Left ventricle myocardium inferior (tissue), 1 donor: Measurements from ENCODE around the gene TLR8. TPM values are rescaled to one million over a fixed set of nuclear protein-coding genes. Genes with fewer than 3 reads are reported as not detected.

Experiments used
- DNase-seq: peaks from one replicate; pipeline ENCODE4 v3.0.0-alpha.2; 2020
- H3K27ac ChIP-seq: fragments of 200-600 bp; replicated peaks from 2 replicates; pipeline ENCODE4 v1.8.0; 2021
- H3K27me3 ChIP-seq: fragments of 200-600 bp; 2 replicates; pipeline ENCODE4 v1.8.0; 2021; ENCODE audit warnings: low read depth
- H3K36me3 ChIP-seq: fragments of 200-600 bp; 2 replicates; pipeline ENCODE4 v1.8.0; 2021
- H3K4me1 ChIP-seq: fragments of 200-600 bp; 2 replicates; pipeline ENCODE4 v1.8.0; 2021
- H3K4me3 ChIP-seq: fragments of 200-600 bp; 2 replicates; pipeline ENCODE4 v1.8.0; 2021; ENCODE audit warnings: mild to moderate bottlenecking, moderate library complexity
- H3K9me3 ChIP-seq: fragments of 200-600 bp; replicated peaks from 2 replicates; pipeline ENCODE4 v1.8.0; 2021
- intact Hi-C: fragments of 100-400 bp; cut with micrococcal nuclease; formaldehyde crosslinking; loops from one replicate; pipeline ENCODE4 v1.11.0; 2022
- total RNA-seq: library from RNA; stranded (reverse); fragmentation: NEBNext Ultra II Directional; extraction: Animal tissue kit (Norgen Biotek cat#: 25700); gene quantifications from one replicate; pipeline ENCODE4 v1.2.1, GENCODE V29; 2021
- TF ChIP-seq, protein P1 (sequence below): fragments of 200-600 bp; IDR thresholded peaks from 2 replicates; pipeline ENCODE4 v1.8.0; 2021; ENCODE audit warnings: antibody characterized with exemption, mild to moderate bottlenecking, borderline replicate concordance
- donor health status: DM: no; HTN: yes; CAD: no; lungs with severe emphysema.

TLR8 gene
- total RNA-seq, 1 donor from 2014 or later, result 0.85 TPM

- H3K4me3 ChIP-seq, result no peak overlapping the region
- H3K9me3 ChIP-seq, result no peaks in the 10 kb centered on the region
- peak overlapping the region; percentile 19 for H3K27ac ChIP-seq
- TF ChIP-seq, protein P1, sequence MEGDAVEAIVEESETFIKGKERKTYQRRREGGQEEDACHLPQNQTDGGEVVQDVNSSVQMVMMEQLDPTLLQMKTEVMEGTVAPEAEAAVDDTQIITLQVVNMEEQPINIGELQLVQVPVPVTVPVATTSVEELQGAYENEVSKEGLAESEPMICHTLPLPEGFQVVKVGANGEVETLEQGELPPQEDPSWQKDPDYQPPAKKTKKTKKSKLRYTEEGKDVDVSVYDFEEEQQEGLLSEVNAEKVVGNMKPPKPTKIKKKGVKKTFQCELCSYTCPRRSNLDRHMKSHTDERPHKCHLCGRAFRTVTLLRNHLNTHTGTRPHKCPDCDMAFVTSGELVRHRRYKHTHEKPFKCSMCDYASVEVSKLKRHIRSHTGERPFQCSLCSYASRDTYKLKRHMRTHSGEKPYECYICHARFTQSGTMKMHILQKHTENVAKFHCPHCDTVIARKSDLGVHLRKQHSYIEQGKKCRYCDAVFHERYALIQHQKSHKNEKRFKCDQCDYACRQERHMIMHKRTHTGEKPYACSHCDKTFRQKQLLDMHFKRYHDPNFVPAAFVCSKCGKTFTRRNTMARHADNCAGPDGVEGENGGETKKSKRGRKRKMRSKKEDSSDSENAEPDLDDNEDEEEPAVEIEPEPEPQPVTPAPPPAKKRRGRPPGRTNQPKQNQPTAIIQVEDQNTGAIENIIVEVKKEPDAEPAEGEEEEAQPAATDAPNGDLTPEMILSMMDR, result no peak
- H3K36me3 ChIP-seq, result no peaks in the 10 kb centered on the region
- intact Hi-C loops, result loop anchor here (5.0 kb wide), 1 partner anchor 541 kb away; no protein-coding TSS in a partner anchor
- no peaks in the 10 kb centered on the region for H3K27me3 ChIP-seq
- no peak for DNase-seq
- peaks cover 15% of the 10 kb centered on the region for H3K4me1 ChIP-seq
Observed at GRCh38 chrX:12946406-12946805, 40.0 kb downstream of the TLR8 start.

DNA sequence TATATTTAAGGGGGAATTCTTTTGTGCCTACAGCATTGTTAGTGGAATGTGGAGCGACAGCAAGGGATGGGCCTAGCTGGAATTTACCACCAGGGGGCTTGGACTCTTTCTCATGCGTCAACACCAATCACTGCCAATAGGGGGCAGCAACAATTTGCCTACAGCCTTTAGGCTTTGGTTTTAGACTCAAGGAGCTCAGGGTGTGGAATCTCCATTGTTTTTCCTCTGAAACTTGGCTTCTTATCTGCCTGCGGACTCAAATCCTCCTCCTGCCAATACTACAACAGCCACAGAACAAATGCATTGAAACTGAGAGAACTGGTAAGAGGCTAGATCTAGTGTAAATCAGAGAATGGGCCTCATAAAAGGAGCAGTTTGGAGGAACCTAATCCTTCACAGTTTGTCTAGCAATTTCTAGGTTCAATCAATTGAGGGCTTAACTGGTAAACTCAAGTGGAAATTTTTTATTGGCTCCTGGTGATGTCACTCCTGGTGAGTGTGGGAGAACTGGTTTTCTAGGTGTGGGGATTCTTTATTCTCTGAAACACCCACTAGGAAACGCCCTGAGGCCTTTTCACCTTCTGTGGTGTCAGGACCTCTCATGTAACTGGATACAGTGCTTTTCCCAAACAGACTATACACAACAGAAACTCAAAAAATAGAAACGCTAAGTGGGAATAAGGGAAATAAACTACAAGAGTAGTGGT lies 40.6 kb downstream of the TLR8 start:
- H3K36me3 ChIP-seq, result no peaks in the 10 kb centered on the region
- peak overlapping the region; percentile 66 for H3K27ac ChIP-seq
- H3K9me3 ChIP-seq, result no peaks in the 10 kb centered on the region
- no peaks in the 10 kb centered on the region for H3K27me3 ChIP-seq
- TF ChIP-seq, protein P1, result peak; percentile 82
- peak; percentile 40 for DNase-seq
- H3K4me3 ChIP-seq, result no peak overlapping the region
- intact Hi-C loops, result loop anchor here (5.0 kb wide), 1 partner anchor 540 kb away; no protein-coding TSS in a partner anchor
- H3K4me1 ChIP-seq, result peaks cover 15% of the 10 kb centered on the region

GRCh38 chrX:12947545-12948235 lies 41.3 kb downstream of the TLR8 start:
- no peaks in the 10 kb centered on the region for H3K36me3 ChIP-seq
- peaks cover 15% of the 10 kb centered on the region for H3K4me1 ChIP-seq
- DNase-seq, result no peak
- H3K27ac ChIP-seq, result peak overlapping the region; percentile 66
- H3K9me3 ChIP-seq, result no peaks in the 10 kb centered on the region
- H3K27me3 ChIP-seq, result no peaks in the 10 kb centered on the region
- TF ChIP-seq, protein P1, result no peak
- intact Hi-C loops, result loop anchor here (5.0 kb wide), 1 partner anchor 540 kb away; no protein-coding TSS in a partner anchor
- H3K4me3 ChIP-seq, result no peak overlapping the region

DNA sequence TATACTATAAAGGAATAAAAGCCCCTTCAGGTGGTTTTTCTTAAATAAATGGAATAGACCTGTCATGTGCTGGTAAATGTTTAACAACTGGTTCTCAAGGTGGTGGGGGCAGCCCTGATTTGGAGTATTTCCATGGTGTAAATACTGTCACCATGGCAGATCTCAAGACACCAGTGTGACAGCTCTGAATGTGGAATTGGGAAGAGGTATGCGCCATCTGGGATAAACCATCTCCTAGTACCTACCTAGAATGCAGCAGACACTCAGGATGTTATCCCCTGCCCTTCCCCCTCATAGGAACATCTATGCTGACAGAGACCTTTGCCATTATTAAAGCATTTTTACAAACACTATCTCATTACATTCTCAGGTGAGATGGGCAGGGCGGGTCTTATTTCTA lies 42.1 kb downstream of the TLR8 start:
- intact Hi-C loops, result loop anchor here (5.0 kb wide), 1 partner anchor 539 kb away; no protein-coding TSS in a partner anchor
- H3K27me3 ChIP-seq, result no peaks in the 10 kb centered on the region
- TF ChIP-seq, protein P1, result no peak
- DNase-seq, result no peak
- no peaks in the 10 kb centered on the region for H3K9me3 ChIP-seq
- H3K27ac ChIP-seq, result no peak overlapping the region
- no peaks in the 10 kb centered on the region for H3K36me3 ChIP-seq
- peaks cover 15% of the 10 kb centered on the region for H3K4me1 ChIP-seq
- H3K4me3 ChIP-seq, result no peak overlapping the region

- Histone ChIP-seq H3K9me3 (no peaks in the 10 kb centered on the region), H3K27me3 (no peaks in the 10 kb centered on the region), H3K36me3 (no peaks in the 10 kb centered on the region), H3K27ac (peak overlapping the region; percentile 74), H3K4me3 (peak overlapping the region; percentile 21), H3K4me1 (peaks cover 15% of the 10 kb centered on the region)
- TF ChIP-seq, protein P1, result no peak
- intact Hi-C loops, result loop anchor here (5.0 kb wide), 1 partner anchor 538 kb away; no protein-coding TSS in a partner anchor
- no peak for DNase-seq
Observed at GRCh38 chrX:12949205-12949926, 42.9 kb downstream of the TLR8 start.
